Activated CD8-positive, alpha-beta memory T cell treated with anti-CD3 and anti-CD28 coated beads, Interleukin-2, amount 50 U/mL, for 24 hours (primary cell): Measurements from ENCODE around the gene ITPK1.

Experiments used
- DNase-seq: peaks from one replicate; pipeline ENCODE4 v3.0.0-alpha.2; 2020; ENCODE audit errors: extremely low read depth

Gene ITPK1

GRCh38 chr14:92897922-92898565 lies 217.7 kb downstream of the ITPK1 start:
- DNase-seq = peak; percentile 9

GRCh38 chr14:92895352-92895878 lies 220.3 kb downstream of the ITPK1 start:
- no peak for DNase-seq

- DNase-seq = no peak
These were observed 223.1 kb downstream of the ITPK1 start for GRCh38 chr14:92892589-92892988.

- no peak for DNase-seq
These were observed 224.7 kb downstream of the ITPK1 start for GRCh38 chr14:92890830-92891588.

GRCh38 chr14:92888896-92889295 lies 226.8 kb downstream of the ITPK1 start:
- no peak for DNase-seq

GRCh38 chr14:92887157-92887556 lies 228.6 kb downstream of the ITPK1 start:
- DNase-seq = no peak
